GM12874 (cell line): ENCODE results near the gene CTIF.

Source experiments
- CTCF ChIP-seq: IDR thresholded peaks from 2 replicates; pipeline ENCODE4 v1.5.1; 2011; ENCODE audit warnings: low read depth, mild to moderate bottlenecking, control low read depth, low read length, moderate library complexity; ENCODE audit not compliant: insufficient read depth

CTIF gene

GRCh38 chr18:48885924-48886400 lies 347.1 kb downstream of the CTIF start:
- no peak for TF ChIP-seq CTCF

- no peak for TF ChIP-seq CTCF
Observed at GRCh38 chr18:48886520-48887293, 347.9 kb downstream of the CTIF start.

- no peak for TF ChIP-seq CTCF
Observed at GRCh38 chr18:48887294-48887904, 348.6 kb downstream of the CTIF start.

GRCh38 chr18:48887905-48888772 lies 349.3 kb downstream of the CTIF start:
- no peak for TF ChIP-seq CTCF

- no peak for TF ChIP-seq CTCF
Observed at GRCh38 chr18:48888773-48889080, 349.9 kb downstream of the CTIF start.

GRCh38 chr18:48889115-48889941 lies 350.5 kb downstream of the CTIF start:
- no peak for TF ChIP-seq CTCF
